ENCODE measurements around the gene TNNC2.
A peak's percentile ranks its signal among the peaks of the same experiment; 100 is the strongest.
"Not testable (repeated sequence)": the region's sequence is repeated elsewhere in the genome, so short reads cannot be mapped to it uniquely, and the experiment has no call there.

The TNNC2 gene

GRCh38 chr20:45848421-45848820 is 21.3 kb upstream of the TNNC2 start:
- DNase-seq: no peak

DNA sequence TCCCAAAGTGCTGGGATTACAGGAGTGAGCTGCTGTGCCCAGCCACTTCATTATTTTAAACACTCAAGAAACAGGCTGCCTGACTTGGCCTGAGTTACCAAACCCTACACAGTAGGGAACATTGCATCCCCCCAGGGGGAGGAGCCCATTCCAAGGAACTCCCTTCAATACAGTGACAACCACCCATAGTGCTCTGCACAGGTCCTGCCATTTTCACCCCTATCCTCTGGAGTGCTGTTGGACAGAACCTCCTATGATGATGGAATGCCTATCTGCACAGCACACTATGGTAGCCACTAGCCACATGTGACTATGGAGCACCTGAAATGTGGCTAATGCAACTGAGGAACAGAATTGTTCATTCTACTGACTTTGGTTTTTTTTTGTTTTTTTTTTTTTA is 18.3 kb upstream of the TNNC2 start:
- no peak for DNase-seq

GRCh38 chr20:45843506-45843905 is 16.4 kb upstream of the TNNC2 start:
- DNase-seq: no peak

- DNase-seq: no peak
Measured at GRCh38 chr20:45842169-45842812, 15.2 kb upstream of the TNNC2 start.

- no peak for DNase-seq
Measured at GRCh38 chr20:45841407-45842129, 14.5 kb upstream of the TNNC2 start.

DNA sequence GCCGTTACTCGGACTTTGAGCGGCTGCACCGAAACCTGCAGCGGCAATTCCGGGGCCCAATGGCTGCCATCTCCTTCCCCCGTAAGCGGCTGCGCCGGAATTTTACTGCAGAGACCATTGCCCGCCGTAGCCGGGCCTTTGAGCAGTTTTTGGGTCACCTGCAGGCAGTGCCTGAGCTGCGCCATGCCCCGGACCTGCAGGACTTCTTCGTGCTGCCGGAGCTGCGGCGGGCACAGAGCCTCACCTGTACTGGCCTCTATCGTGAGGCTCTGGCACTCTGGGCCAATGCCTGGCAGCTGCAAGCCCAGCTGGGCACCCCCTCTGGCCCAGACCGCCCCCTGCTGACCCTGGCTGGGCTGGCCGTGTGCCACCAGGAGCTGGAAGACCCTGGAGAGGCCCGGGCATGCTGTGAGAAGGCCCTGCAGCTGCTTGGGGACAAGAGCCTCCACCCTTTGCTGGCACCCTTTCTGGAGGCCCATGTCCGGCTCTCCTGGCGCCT is 13.6 kb upstream of the TNNC2 start:
- no peak for DNase-seq

- no peak for DNase-seq
Measured at GRCh38 chr20:45836841-45837240, 9.7 kb upstream of the TNNC2 start.

DNA sequence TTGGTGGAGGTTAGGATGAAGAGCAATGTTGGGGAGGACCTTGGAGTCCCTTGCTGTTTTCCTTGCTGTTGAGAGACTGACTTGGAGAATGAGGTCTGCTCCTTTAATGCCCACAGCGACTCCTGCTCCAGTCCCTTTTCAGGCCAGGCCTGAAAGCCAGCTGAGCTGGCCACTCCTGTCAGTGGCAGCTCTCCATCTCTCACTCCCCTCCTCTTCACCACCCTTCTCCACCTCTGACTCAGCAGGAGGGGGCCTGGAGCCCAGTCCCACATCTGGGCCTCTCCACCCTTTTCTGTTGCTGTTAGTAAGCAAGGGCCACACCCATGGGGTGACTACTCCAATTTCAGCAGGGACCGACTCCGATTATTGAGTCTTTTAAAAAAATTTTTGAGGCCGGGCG is 8.7 kb upstream of the TNNC2 start:
- no peak for DNase-seq

DNA sequence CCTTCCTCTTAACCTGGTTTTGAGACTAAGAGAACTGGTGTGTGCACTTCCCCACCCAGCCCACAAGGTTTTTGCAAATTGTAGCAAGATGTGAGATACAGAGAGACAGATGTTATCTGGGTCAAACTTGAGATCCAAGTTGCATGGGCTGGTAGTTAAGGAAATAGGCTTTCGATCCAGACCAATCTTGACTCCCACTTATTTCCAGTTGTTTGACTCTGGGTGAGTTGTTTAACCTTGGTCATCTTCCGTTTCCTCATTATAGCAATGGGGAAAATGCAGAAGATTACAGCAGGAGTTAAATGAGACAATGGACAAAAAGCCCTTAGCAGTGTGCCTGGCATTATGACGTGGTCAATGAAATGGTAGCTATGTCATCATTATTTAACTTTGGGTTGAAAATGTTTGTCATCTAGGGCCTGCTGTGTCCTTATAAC is 8.2 kb upstream of the TNNC2 start:
- no peak for DNase-seq

GRCh38 chr20:45834797-45835161 is 7.7 kb upstream of the TNNC2 start:
- DNase-seq: no peak

DNA sequence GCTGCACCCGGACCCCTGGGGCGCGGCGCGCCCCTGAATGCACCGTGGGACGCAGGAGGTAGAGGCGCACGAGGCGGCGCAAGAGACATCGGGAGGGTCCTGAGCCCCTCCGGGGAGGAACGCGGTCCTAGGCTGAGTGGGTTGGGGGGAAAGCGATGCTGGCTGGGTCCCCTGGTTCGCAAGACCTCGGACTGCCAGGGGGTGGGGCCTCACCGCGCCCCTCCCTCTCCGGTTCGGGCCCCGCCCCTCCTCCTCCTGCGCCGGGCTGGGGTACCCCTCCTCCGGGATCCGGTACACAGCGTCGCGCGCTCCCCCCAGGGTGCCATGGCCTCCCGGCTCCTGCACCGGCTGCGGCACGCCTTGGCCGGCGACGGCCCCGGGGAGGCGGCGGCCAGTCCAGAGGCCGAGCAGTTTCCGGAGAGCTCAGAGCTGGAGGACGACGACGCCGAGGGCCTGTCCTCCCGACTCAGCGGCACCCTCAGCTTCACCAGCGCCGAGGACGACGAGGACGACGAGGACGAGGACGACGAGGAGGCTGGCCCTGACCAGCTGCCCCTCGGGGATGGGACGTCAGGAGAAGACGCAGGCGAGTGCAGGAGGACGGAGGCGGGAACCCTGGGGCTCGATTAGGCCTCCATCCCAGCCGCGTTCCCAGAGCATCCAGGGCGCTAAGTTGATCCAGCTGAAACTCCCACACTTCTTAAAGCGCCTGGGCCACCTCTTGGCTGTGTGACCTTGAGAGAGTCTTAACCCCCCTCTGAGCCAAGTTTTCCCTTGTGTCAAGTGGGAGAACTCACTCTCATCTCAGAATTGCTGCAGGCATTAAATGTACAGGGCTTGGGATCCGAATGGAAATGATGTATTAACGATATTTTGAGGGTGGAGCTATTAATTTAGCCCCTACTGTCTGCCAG is 7.0 kb upstream of the TNNC2 start:
- DNase-seq: peak; percentile 53

- DNase-seq: peak; percentile 19
Measured at GRCh38 chr20:45833030-45833882, 6.1 kb upstream of the TNNC2 start, which contains the start of gene SNX21. Gene SNX21, plus strand, starts transcription at chr20:45833799. Its CDS starts 121 bp downstream, at chr20:45833920.

DNA sequence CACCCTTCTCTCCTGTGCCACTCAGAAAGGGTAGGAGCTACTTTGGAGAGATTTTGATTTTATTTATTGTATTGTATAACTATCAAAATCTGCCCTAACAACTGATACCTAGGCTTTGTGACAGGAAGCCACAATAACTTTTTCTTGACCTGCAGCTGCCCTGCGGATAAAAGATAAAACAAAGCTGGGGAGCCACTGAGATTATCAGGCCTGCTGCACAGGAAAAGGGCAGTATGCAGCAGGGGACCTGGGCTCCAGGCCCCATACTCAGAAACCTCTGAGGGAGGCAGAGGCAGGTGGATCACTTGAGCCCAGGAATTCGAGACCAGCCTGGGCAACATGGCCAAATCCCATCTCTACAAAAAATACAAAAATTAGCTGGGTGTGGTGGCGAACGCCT is 5.5 kb upstream of the TNNC2 start:
- DNase-seq: no peak

DNA sequence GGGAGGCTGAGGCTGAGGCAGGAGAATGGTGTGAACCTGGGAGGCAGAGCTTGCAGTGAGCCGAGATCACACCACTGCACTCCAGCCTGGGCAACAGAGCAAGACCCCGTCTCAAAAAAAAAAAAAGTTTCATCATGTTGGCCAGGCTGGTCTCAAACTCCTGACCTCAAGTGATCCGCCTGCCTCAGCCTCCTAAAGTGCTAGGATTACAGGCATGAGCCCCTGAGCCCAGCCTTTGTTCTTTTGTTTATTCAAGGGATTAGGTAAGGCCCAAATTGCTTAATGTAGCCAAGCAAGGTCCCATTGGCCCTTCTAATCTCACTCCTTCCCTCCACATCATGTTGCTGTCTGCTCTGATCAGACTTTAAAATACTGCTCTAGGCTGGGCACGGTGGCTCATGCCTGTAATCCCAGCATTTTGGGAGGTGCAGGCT is 2.6 kb upstream of the TNNC2 start:
- DNase-seq: not testable (repeated sequence)

- no peak for DNase-seq
Measured at GRCh38 chr20:45828589-45828988, 1.5 kb upstream of the TNNC2 start.

- DNase-seq: no peak
Measured at GRCh38 chr20:45827712-45828111, 600 bp upstream of the TNNC2 start.

DNA sequence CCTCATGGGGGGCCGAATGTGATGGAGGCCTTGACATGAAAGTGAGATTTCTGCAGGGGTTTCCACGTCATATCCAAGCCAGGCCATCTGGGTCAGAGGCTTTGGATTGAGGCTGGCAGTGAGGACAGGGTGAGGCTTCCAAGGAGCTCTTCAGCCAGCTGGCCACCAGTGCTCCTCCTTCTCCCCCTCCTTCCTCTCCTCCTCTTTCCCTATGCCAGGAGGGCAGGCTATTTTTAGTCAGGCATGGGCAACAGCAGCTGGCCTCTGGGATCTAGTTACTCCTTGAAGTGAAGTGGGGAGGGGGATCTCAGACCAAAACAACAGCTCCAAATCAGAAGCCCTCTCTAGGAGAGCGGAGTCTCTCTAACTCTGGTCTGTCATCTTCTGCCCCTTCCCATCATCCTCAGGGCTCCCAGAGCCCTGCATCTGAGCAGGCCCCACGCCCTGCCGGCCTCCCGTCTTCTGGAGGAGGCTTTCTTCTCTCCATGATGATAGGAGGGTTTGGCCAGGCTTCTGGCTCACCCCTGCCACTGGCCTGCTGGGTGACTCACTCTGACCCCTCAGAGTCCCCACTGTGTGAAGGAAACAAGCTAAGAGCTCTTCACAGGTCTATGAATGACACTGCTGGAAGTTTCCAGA is 612 bp downstream of the TNNC2 start:
- no peak for DNase-seq

DNA sequence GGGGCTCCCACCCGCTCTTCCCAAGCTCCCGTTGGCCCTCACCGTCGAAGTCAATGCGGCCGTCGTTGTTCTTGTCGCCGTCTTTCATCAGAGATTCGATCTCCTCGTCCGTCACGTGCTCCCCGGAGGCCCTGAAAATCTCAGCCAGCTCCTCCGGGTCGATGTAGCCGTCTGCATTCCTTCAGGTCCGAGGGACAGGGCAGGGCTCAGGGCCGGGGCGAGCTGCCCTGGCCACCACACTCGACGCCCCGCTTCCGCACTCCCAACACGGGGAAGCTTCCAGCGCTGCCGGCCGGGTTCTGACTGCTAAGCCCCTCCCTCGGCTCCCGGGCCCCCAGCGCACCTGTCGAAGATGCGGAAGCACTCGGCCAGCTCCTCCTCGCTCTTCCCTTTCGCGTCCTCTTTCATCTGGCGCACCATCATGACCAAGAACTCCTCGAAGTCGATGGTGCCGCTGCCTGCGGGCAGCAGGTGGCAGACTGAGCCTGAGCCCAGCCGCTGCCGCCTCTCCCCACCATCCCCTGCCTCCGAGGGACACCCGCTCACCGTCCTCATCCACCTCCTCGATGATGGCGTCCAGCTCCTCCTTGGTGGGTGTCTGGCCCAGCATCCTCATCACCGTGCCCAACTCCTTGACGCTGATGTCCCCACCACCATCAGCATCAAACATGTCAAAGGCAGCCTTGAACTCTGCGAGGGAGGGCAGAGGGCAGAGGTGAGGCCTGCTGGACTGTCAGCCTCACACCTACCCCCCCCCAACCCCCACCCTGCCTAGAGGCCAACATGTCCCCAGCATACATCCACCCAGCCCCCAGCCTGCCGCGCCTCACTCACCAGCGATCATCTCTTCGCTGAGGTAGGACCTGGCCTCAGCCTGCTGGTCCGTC is 2.9 kb downstream of the TNNC2 start:
- DNase-seq: peak; percentile 47

GRCh38 chr20:45822857-45823256 is 4.3 kb downstream of the TNNC2 start:
- no peak for DNase-seq

GRCh38 chr20:45821947-45822346 is 5.2 kb downstream of the TNNC2 start:
- DNase-seq: no peak

GRCh38 chr20:45819466-45819865 is 7.6 kb downstream of the TNNC2 start:
- no peak for DNase-seq
